Inflammatory macrophage treated with lipopolysaccharide for 1 hour (primary cell): ENCODE measurements around the gene SNAP29.
A peak's percentile ranks its signal among the peaks of the same experiment; 100 is the strongest.
"Not testable (repeated sequence)": the region's sequence is repeated elsewhere in the genome, so short reads cannot be mapped to it uniquely, and the experiment has no call there.

ENCODE experiments used
- DNase-seq, 2 donors: peaks; one replicate each; pipeline ENCODE4 v3.0.0-alpha.2; 2020 to 2022

SNAP29 gene

GRCh38 chr22:20858615-20859416 lies at the start of gene SNAP29, which contains the start of gene PI4KA:
Gene SNAP29 (plus strand): TSS chr22:20859007. CDS start chr22:20859111, 104 bp downstream.
Gene PI4KA (minus strand): TSS chr22:20858811. CDS start chr22:20858725, 86 bp downstream.
- peak; percentile 96 to 97 for DNase-seq

DNA sequence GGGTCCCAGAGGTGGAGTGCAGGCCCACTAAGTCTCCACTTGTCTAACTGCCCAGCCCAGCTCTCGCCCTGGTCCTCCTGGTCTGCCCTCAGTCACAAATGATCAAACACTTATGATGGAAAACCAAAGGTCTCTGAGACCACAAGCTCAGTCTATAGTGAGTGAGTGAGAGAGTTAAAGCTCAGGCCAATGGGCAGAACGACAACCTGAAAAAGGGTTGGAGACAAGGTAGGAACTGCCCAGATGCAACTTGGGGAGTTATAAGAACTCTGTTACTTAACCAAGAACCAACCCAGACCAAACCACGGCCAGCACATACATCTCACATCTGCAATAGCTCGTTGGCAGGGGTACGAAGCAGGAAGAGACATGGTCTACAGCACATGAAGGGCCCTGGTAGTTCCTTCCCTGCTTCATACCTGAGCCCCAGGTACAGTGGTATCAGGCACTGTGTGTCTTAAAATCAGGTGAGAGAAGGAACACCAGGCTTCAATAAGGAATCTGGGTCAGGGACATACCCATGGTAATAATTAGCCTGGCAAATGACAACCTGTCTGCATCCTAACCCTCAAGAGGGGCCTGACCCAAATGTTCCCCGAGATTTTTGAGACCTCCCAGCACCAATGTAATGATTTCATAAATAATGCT lies 49.1 kb upstream of the SNAP29 start:
- no peak for DNase-seq

DNA sequence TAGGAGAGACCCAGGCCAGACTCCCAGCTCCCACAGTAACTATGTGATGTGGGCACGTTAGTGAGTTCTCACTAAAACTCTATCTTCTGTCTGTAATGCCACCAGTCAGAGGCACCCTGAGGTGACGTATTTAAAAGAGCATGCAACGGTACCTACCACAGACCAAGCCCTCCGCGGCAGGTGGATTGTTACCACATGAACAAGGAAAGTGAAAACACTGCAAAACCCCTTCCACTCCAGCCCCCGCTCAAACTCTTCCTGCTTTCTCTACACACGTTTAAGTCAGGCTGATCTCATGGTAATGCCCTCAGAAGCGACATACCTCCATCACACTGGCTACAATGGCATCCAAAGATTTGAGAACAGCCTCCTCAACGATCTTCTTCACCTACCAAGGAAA lies 48.2 kb upstream of the SNAP29 start:
- DNase-seq: no peak

GRCh38 chr22:20811171-20811570 lies 47.6 kb upstream of the SNAP29 start:
- DNase-seq: no peak

GRCh38 chr22:20811971-20812660 lies 46.7 kb upstream of the SNAP29 start:
- DNase-seq: no peak

DNA sequence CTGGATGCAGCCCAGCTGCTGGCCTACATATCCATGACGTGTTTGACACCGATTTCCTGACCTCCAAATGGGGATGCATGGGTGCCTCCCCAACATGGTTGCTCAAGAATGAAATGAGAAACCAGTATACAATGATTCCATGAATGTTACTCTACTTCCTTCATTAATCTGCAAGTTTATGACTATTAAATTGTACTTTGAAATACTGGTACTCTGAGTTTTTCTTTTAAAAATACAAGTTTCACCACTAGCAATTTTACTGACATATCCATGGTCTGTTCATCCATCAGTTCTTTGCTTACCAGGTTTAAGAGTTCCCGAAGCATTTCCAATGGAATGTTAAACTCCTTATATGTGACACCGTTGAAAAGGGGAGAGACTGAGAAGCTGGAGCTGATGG lies 45.8 kb upstream of the SNAP29 start:
- no peak for DNase-seq

DNA sequence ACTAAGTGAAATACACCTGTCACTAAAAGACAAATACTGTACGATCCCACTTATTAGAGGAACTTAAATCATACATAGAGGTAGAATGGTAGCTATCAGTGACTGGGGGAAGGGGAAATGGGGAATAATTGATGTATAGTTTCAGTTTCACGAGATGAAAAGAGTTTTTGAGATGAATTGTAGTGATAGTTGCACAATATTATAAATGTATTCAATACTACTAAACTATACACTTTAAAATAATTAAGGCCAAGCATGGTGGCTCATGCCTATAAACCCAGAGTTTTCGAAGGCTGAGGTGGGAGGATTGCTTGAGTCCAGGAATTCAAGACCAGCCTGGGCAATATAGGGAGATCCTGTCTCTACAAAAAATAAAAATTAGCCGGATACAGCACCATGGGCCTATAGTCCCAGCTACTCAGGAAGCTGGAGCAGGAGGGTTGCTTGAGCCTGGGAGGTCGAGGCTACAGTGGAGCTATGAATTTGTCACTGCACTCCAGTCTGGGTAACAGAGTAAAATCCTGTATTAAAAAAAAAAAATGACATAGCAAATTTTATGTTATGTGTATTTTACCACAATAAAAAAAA lies 44.5 kb upstream of the SNAP29 start:
- no peak for DNase-seq

DNA sequence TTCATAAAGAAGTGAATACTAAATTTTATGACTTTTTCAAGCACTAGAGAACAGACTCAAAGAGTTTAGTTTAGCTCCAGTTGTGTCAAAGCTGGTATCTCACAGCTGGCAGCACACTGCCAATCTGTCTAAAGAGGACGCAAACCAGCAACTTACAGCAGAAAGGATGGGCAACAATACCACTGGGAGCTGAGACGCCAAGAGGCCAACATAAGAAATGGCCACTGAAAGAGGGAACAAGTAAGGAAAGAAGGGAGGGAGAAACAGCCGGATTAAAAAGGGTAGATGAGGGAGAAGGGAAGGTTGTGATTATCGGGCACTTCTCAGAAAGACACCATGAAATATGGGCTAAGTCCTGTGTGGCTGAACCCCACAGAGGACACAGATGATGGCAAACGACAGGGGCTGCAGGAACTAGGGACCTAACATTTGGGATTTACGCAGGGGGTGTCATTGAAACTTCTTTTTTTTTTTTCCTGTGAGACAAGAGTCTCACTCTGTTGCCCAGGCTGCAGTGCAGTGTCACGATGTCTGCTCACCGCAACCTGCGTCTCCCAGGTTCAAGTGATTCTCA lies 43.2 kb upstream of the SNAP29 start:
- DNase-seq: no peak

- DNase-seq: no peak
Measured at GRCh38 chr22:20816559-20816958, 42.2 kb upstream of the SNAP29 start.

GRCh38 chr22:20818471-20818870 lies 40.3 kb upstream of the SNAP29 start:
- DNase-seq: no peak

GRCh38 chr22:20819471-20819870 lies 39.3 kb upstream of the SNAP29 start:
- no peak for DNase-seq

GRCh38 chr22:20821717-20822239 lies 37.0 kb upstream of the SNAP29 start:
- DNase-seq: not testable (repeated sequence)

DNA sequence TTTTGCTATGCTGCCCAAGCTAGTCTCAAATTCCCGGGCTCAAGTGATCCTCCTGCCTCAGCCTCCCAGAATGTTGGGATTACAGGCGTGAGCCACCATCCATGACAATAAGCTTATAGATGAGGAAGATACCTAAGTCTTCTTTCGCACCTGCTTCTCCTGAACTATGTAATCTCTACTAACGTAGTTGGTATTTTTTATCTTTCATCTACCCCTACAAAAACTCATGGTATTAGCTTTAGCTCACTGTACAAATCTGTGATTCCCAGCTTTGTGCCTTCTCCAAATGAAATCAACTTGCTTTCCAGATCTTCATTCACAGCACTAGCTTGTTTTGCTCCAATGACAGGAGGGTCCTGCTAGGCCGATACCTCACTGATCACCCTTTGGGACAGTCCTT lies 36.6 kb upstream of the SNAP29 start:
- no peak for DNase-seq

DNA sequence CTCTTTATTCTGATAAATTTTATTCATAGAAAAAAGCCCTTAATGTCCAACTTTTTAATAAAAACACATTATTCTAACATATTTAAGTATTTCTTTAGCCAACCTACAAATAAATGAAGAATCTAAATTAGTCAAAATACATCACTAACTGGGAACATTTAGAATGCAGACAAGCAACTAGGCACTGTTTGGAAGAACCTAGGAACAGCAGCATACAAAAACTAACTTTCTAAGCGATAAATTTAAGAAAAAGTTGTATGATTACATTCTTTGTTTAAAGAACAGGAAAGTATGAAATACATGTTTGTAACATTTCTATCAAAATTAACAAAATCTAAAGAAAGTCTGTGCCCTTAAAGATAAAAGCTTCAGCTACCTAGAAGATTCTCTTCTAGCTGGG lies 35.5 kb upstream of the SNAP29 start:
- no peak for DNase-seq

DNA sequence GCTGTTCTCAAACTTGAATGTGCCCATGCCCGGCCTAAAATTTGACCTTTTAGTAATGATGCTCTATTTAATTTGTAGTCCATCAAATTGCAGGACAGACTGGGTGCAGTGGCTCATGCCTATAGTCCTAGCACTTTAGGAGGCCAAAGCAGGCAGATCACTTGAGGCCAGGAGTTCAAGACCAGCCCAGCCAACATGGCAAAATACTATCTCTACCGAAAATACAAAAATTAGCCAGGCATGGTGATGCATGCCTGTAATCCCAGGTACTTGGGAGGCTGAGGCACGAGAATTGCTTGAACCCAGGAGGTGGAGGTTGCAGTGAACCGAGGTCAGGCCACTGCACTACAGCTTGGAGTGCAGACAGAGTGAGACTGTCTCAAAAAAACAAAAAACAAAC lies 33.6 kb upstream of the SNAP29 start:
- DNase-seq: not testable (repeated sequence)

DNA sequence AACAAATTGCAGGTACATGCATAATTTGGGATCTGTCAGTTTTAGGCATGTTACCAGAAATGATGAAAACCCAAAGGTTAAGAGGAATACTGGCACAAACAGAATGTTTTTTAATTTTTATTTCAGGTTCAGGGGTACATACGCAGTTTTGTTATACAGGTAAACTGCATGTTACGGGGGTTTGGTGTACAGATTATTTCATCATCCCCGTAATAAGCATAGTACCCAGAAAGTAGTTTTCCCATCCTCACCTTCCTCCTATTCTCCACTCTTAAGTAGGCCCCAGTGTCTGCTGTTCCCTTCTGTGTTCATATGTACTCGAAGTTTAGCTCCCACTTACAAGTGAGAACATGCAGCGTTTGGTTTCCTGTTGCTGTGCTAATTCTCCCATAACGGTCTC lies 33.2 kb upstream of the SNAP29 start:
- DNase-seq: no peak

- not testable (repeated sequence) for DNase-seq
Measured at GRCh38 chr22:20826373-20827152, 32.2 kb upstream of the SNAP29 start.

- no peak for DNase-seq
Measured at GRCh38 chr22:20829491-20830134, 29.2 kb upstream of the SNAP29 start.

GRCh38 chr22:20833225-20833665 lies 25.6 kb upstream of the SNAP29 start:
- no peak for DNase-seq

DNA sequence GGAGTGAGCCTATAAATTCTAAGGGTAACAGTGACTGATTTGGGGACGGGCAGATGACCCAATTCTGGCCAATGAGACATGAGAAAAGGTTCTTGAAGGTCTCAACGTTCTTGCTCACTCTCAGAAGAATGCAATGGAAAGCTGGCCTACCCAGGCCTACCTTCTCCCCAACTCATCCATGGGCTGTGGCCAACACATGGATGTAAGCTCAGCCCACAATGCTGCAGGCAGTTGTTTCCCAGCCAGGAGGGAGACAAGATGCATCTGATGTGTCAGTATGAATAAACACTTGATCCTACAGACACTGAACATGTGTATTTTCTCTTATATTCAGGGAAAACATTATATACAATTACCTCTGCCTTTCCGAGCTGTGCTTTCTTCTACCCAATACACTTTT lies 24.6 kb upstream of the SNAP29 start:
- DNase-seq: no peak

DNA sequence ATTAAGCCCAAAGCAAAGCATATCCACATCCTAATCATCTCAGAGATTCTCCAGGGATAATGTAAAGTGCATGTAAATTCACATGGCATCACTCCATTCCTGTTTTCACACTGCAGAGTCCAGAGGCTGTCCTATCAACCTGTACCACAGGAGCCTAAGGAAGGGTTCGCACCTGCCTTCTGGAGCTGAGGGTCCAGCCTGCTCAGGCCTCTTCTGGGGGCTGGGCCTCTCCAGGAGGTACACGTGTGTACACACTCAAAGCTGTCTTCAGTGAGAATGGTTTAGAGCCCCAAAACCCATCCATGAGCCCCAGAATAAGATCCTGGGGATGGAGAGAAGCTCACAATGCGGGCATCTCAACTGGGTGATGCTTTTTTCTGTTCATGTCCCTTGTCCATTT lies 24.1 kb upstream of the SNAP29 start:
- no peak for DNase-seq
